ENCODE data around the gene UGT1A9. TPM values are rescaled to one million over a fixed set of nuclear protein-coding genes. Genes with fewer than 3 reads are reported as not detected.

Gene UGT1A9
- total RNA-seq, 2 donors from 2014 or later, result 0.12 TPM; not detected in 1

DNA sequence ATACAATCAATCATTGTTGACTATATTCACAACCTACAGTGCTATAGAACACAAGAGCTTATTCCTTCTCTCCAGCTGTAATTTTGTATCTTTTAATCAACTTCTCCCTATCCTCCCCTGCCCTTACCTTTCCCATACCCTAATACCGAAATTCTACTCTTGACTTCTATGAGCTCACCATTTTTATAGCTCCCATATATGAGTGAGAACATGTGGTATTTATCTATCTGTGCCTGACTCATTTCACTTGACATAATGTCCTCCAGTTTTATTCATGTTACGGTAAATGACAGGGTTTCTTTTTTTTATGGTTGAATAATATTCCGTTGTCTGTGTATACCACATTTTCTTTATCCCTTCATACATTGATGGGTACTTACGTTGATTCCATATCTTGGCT is 109.1 kb downstream of the UGT1A9 start:
- DNase-seq (no peak), ATAC-seq (no peak)
- intact Hi-C loops (cut with DNase I), result no loop called here

GRCh38 chr2:233789554-233789953 is 117.9 kb downstream of the UGT1A9 start:
- intact Hi-C loops (cut with DNase I), result no loop called here
- DNase-seq, result no peak
- no peak for ATAC-seq

GRCh38 chr2:233791151-233791882 is 119.6 kb downstream of the UGT1A9 start:
- ATAC-seq (no peak), DNase-seq (no peak)
- intact Hi-C loops (cut with DNase I), result no loop called here

DNA sequence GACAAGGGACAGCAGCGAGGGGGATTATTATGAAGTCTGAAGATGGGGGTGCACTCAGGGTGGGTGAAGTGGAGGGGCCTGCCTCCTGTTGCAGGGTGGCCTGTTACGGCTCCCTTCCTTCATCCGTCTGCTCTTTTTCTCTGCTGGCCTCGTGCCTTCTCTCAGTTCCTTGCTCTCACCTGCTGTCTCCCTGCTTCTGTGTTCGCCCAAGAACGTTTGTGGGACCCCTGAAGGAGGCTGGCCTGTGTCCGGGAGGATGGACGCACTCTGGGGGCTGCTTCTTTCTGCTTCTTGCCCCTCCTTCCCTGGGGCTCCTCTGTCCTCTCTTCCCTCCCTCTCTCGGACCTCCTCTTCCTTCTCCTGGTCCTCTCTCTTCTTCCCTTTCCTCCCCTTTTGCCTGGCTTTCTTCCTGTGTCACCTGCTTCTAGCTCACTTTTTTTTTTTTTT is 120.2 kb downstream of the UGT1A9 start:
- DNase-seq (no peak), ATAC-seq (no peak)
- intact Hi-C loops (cut with DNase I), result no loop called here

DNA sequence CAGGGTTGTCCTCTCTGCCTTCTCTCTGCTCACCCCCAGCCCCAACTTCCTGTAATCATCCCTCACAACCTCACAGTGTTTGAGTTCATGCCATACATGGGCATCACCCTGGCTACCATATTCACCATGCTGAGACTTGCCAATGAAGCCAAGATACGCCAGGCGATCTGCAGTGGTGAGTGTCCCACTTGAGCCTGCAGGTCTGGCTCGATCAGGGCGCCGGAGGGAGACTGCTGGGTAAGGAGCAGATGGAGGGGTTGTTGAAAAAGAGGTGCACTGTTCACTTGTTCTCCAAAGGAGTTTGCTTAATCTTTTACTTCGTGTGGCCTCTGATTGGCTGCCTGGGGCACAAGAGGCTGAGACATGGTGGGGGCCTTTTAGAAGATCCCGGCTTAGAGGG is 121.0 kb downstream of the UGT1A9 start:
- ATAC-seq (no peak), DNase-seq (no peak)
- intact Hi-C loops (cut with DNase I), result no loop called here

- DNase-seq (no peak), ATAC-seq (peak in 1 of 2 donors; percentile 23)
- intact Hi-C loops (cut with DNase I), result no loop called here
Measured at GRCh38 chr2:233793465-233794127, 121.9 kb downstream of the UGT1A9 start.

DNA sequence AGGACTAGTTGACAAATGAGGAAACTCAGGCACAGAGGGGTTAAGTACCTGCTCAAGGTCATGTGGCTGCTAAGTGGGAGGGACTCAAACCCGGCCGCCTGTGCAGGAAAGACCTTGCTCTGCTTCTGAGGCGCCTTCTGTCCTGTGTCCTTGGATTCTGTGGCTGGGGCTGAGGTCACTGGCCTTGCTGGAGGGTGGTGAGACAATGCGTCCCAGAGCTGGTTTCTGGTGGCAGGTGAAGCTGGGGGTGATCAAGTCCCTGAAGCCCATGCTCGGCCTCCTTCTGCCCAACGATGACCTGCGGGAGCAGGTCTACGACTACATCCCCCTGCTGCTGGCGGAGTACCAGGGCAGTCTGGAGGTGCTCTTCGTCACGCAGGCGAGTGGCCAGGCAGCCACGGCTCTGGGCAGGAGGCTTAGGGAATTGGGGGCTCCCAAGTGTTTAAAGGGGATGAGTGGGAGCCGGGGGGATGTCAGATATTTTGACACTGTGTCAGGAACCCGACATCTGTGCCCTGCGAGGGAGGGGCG is 122.5 kb downstream of the UGT1A9 start:
- no peak for DNase-seq
- intact Hi-C loops (cut with DNase I), result no loop called here
- no peak for ATAC-seq

DNA sequence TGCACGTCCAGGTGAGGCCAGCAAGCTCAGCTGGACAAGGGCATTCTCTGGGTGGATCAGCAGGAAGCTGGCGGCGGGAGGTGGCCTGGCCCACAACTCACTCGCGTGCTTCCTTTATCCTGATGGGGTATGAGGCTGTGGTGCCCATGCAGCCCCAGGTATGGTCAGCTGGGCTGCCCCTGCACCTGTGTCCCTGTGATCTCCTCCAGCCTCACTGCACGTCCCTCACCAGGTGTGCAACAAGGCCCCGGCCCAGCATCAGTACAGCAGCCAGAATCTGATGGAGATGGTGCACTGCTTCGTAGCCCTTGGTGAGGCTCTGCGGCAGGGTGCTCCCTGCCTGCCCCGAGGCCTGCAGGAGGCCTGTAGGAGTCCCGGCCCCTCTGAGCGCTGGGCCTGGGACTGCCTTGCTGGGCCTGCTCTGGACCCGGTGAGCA is 124.1 kb downstream of the UGT1A9 start:
- no peak for ATAC-seq
- no peak for DNase-seq
- intact Hi-C loops (cut with DNase I), result no loop called here

DNA sequence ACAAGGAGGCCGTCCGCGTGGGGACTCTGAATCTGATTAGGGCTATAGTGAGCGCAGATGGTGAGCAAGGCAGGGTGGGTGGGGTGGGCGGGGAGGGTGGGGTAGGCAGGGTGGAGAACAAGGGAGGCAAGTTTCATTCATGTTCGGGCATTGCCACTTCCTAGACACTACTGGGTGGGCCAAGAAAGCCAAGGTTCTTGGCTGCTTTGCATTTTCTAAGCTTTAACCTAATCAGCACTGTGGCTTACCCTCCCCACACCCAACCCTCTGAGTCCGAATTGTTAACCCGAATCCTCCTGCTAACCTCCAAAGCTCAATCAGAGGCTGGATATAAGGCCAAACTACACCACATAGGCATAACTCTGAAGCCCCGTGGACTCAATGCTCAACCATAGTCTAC is 124.6 kb downstream of the UGT1A9 start:
- ATAC-seq, result no peak
- DNase-seq, result no peak
- intact Hi-C loops (cut with DNase I), result no loop called here

DNA sequence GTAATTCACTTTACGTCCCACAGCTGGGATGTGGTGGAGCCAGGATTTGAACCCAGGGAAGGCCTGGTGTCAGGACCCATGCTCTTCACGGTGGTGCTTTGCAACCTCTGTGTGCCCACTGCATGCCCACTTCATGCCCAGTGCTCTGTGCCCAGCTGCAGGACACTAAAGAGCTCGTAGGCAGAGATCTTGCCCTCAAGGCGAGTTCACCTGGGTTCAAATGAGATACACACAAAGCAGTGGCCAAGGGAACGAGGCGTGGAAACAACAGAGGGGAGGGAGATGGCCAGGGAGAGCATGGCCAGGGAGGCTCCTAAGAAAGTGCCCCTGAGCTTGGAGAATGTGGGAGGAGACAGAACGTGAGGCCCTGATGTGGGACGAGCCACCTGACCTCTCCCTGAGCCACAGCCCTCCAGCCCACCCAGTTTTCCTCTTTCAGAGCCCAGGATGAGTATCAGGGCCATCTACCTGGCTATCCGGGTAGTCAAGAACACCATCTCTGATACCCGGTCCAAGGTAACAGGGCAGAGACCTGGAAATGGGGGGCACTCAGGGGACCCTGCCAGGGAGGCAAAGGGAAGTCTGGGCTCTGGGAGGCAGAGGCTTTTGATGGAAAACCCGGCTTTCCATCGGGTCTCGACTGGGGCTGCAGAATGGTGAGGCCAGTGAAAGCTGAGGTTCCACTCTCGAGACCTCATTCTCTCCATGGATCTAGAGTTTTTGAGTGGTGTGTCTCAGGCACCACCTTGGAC is 126.8 kb downstream of the UGT1A9 start:
- intact Hi-C loops (cut with DNase I), result no loop called here
- no peak for ATAC-seq
- no peak for DNase-seq

- ATAC-seq, result no peak
- intact Hi-C loops (cut with DNase I), result no loop called here
- DNase-seq, result no peak
Measured at GRCh38 chr2:233799087-233799665, 127.5 kb downstream of the UGT1A9 start.

GRCh38 chr2:233799716-233800115 is 128.0 kb downstream of the UGT1A9 start:
- no peak for ATAC-seq
- intact Hi-C loops (cut with DNase I), result no loop called here
- DNase-seq, result no peak

DNA sequence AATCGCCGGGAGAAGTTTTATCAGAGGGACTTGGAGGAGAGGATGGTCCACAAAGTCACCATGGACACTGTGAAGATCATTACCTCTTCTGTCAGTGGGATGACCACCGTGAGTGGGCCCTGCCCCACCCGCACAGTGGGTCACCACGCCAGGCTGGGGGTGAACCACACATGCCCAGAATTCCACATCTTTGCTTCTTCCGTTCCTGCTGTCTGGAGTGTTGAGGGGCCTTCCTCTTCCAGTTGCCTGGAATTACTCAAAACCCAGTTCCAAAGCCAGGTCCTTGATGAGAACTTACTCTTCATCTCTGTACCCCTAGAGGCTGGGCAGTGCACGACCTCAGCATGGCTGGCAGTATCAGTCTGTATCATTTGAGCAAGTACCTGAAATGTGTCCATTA is 128.5 kb downstream of the UGT1A9 start:
- intact Hi-C loops (cut with DNase I), result no loop called here
- no peak for ATAC-seq
- DNase-seq, result no peak

DNA sequence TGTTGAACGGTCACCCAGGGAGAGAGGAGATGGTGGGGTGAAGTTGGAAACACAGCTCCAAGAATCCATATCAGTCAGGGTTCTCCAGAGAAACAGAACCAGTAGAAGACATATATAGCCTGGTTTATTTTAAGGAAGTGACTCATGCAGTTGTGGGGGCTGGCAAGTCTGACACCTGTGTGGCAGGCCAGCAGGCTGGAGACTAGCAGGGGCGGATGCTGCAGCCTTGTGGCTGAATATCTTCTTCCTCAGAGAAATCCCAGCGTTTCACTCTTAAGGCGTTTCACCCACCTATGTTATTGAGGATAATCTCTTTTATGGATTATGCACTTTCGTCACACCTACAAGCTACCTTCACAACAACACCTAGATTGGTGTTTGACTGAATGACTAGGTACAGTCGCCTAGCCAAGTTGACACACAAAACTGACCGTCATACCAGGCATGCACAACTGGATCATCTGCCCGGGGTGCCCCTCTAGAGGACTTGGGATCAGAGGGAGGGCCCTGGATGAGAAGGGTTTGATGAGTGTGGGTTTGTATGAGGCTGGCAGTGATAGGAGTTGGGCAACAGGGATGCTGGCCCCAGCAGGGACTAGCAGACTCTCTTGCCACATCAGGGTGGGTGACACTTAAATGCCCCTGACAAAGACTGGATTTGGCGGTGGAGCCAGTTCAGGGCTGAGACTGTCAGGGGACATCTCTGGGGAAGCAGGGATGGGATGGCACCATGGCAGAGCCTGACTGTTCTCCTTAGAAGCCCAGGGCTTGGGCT is 129.8 kb downstream of the UGT1A9 start:
- intact Hi-C loops (cut with DNase I), result no loop called here
- DNase-seq, result no peak
- ATAC-seq, result no peak

GRCh38 chr2:233802132-233802815 is 130.6 kb downstream of the UGT1A9 start:
- intact Hi-C loops (cut with DNase I), result no loop called here
- DNase-seq, result no peak
- no peak for ATAC-seq

DNA sequence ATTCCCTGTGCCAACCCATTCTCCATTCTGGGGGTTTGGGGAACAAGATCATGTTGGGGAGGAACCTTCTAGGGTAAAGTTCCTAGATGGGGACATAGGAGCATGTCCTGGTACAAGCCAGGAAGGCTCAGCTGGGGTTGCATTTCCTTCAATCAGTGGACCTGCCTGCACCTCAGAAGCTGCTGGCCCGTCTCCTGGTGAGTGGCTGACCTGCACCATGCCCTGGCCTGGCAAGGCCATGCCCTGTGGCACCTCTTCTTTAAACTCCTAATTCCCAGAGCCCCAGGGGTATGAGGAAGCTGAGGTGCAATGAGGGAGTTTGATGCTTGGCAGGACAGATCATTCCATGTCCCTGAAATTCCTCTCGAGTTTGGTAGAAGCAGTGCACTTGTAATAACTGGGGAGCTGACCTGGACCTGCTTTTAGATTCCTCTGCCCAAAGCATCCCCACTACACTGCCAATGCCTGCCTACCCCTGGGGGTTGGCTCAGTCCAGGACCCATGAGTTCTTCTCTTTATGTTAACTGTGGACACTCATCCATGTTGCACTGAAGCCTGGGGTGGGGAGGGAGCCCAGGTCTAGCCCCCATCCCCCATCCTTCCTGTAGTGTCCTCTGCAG is 131.7 kb downstream of the UGT1A9 start:
- ATAC-seq (no peak), DNase-seq (no peak)
- intact Hi-C loops (cut with DNase I), result no loop called here

- no peak for ATAC-seq
- intact Hi-C loops (cut with DNase I), result no loop called here
- DNase-seq, result no peak
Measured at GRCh38 chr2:233803994-233804393, 132.3 kb downstream of the UGT1A9 start.
